NCI-H82 (cell line): ENCODE data around the gene SATB1.
"Not testable (repeated sequence)": the region's sequence is repeated elsewhere in the genome, so short reads cannot be mapped to it uniquely, and the experiment has no call there.

ENCODE experiments used
- DNase-seq: peaks from one replicate; lab custom pipeline; 2025; lab: John Stamatoyannopoulos, UW

Gene SATB1

GRCh38 chr3:18424729-18425640 lies at the start of gene SATB1:
SATB1 (minus strand) TSS chr3:18425339; CDS start chr3:18420967, 4,372 bp downstream.
- DNase-seq = peak; percentile 89

- DNase-seq = no peak
Observed at GRCh38 chr3:18474202-18474601, 49.1 kb upstream of the SATB1 start.

GRCh38 chr3:18469775-18470174 lies 44.6 kb upstream of the SATB1 start:
- DNase-seq = no peak

GRCh38 chr3:18466136-18466535 lies 41.0 kb upstream of the SATB1 start:
- DNase-seq = no peak

GRCh38 chr3:18454766-18455165 lies 29.6 kb upstream of the SATB1 start:
- no peak for DNase-seq

- DNase-seq = not testable (repeated sequence)
Observed at GRCh38 chr3:18449618-18450017, 24.5 kb upstream of the SATB1 start.

- DNase-seq = no peak
Observed at GRCh38 chr3:18447720-18448119, 22.6 kb upstream of the SATB1 start.

GRCh38 chr3:18446149-18446825 lies 21.1 kb upstream of the SATB1 start:
- no peak for DNase-seq

- DNase-seq = peak; percentile 25
Observed at GRCh38 chr3:18445401-18446148, 20.4 kb upstream of the SATB1 start.

GRCh38 chr3:18444595-18445400 lies 19.7 kb upstream of the SATB1 start:
- peak; percentile 65 for DNase-seq

GRCh38 chr3:18443665-18444594 lies 18.8 kb upstream of the SATB1 start:
- no peak for DNase-seq

GRCh38 chr3:18442756-18443664 lies 17.9 kb upstream of the SATB1 start:
- DNase-seq = no peak

- no peak for DNase-seq
Observed at GRCh38 chr3:18441551-18441950, 16.4 kb upstream of the SATB1 start.

- no peak for DNase-seq
Observed at GRCh38 chr3:18440066-18440722, 15.1 kb upstream of the SATB1 start.

GRCh38 chr3:18439281-18439680 lies 14.1 kb upstream of the SATB1 start:
- no peak for DNase-seq

- DNase-seq = no peak
Observed at GRCh38 chr3:18438586-18438985, 13.4 kb upstream of the SATB1 start.

GRCh38 chr3:18436213-18436612 lies 11.1 kb upstream of the SATB1 start:
- no peak for DNase-seq

- no peak for DNase-seq
Observed at GRCh38 chr3:18434711-18435110, 9.6 kb upstream of the SATB1 start.

- DNase-seq = no peak
Observed at GRCh38 chr3:18432752-18433151, 7.6 kb upstream of the SATB1 start.
